ENCODE results near the gene TTC39C.
A peak's percentile ranks its signal among the peaks of the same experiment; 100 is the strongest.

The TTC39C gene

GRCh38 chr18:24003903-24004640, 10.5 kb upstream of the TTC39C start:
- peaks cover 74% of the 10 kb centered on the region for H3K4me1 Mint-ChIP-seq
- H3K4me3 Mint-ChIP-seq: no peak overlapping the region
- no peak overlapping the region for H3K27ac Mint-ChIP-seq
- no peaks in the 10 kb centered on the region for H3K27me3 Mint-ChIP-seq
- H3K36me3 Mint-ChIP-seq: no peaks in the 10 kb centered on the region
- no peaks in the 10 kb centered on the region for H3K9me3 Mint-ChIP-seq

- Mint-ChIP-seq H3K9me3 (no peaks in the 10 kb centered on the region), H3K4me1 (peaks cover 84% of the 10 kb centered on the region), H3K27ac (no peak overlapping the region), H3K27me3 (no peaks in the 10 kb centered on the region), H3K4me3 (no peak overlapping the region), H3K36me3 (no peaks in the 10 kb centered on the region)
Observed at GRCh38 chr18:24006712-24007313, 7.7 kb upstream of the TTC39C start.

GRCh38 chr18:24009246-24009645, 5.3 kb upstream of the TTC39C start:
- Mint-ChIP-seq H3K9me3 (no peaks in the 10 kb centered on the region), H3K4me3 (peak overlapping the region; percentile 26), H3K27ac (peak overlapping the region; percentile 1), H3K27me3 (no peaks in the 10 kb centered on the region), H3K36me3 (no peaks in the 10 kb centered on the region), H3K4me1 (peaks cover 73% of the 10 kb centered on the region)

- Mint-ChIP-seq H3K4me1 (peaks cover 68% of the 10 kb centered on the region), H3K4me3 (peak overlapping the region; percentile 26), H3K9me3 (no peaks in the 10 kb centered on the region), H3K27me3 (no peaks in the 10 kb centered on the region), H3K27ac (no peak overlapping the region), H3K36me3 (no peaks in the 10 kb centered on the region)
Observed at GRCh38 chr18:24009651-24010333, 4.8 kb upstream of the TTC39C start.

GRCh38 chr18:24010673-24011072, 3.9 kb upstream of the TTC39C start:
- H3K27me3 Mint-ChIP-seq: no peaks in the 10 kb centered on the region
- H3K9me3 Mint-ChIP-seq: no peaks in the 10 kb centered on the region
- peak overlapping the region; percentile 82 for H3K27ac Mint-ChIP-seq
- H3K4me3 Mint-ChIP-seq: no peak overlapping the region
- peaks cover 69% of the 10 kb centered on the region for H3K4me1 Mint-ChIP-seq
- H3K36me3 Mint-ChIP-seq: no peaks in the 10 kb centered on the region

GRCh38 chr18:24011123-24011917, 3.2 kb upstream of the TTC39C start:
- peaks cover 72% of the 10 kb centered on the region for H3K4me1 Mint-ChIP-seq
- peak overlapping the region; percentile 82 for H3K27ac Mint-ChIP-seq
- H3K9me3 Mint-ChIP-seq: no peaks in the 10 kb centered on the region
- no peaks in the 10 kb centered on the region for H3K36me3 Mint-ChIP-seq
- peak overlapping the region; percentile 69 for H3K4me3 Mint-ChIP-seq
- H3K27me3 Mint-ChIP-seq: no peaks in the 10 kb centered on the region

- no peaks in the 10 kb centered on the region for H3K9me3 Mint-ChIP-seq
- no peak overlapping the region for H3K27ac Mint-ChIP-seq
- H3K4me1 Mint-ChIP-seq: peaks cover 78% of the 10 kb centered on the region
- no peaks in the 10 kb centered on the region for H3K27me3 Mint-ChIP-seq
- peak overlapping the region; percentile 69 for H3K4me3 Mint-ChIP-seq
- no peaks in the 10 kb centered on the region for H3K36me3 Mint-ChIP-seq
Observed at GRCh38 chr18:24013051-24013450, 1.5 kb upstream of the TTC39C start.

- Mint-ChIP-seq H3K27ac (peak overlapping the region; percentile 96), H3K9me3 (no peaks in the 10 kb centered on the region), H3K27me3 (no peaks in the 10 kb centered on the region)
Observed at GRCh38 chr18:24014986-24015638, 558 bp downstream of the TTC39C start.

GRCh38 chr18:24015639-24016631, 1.4 kb downstream of the TTC39C start:
- no peaks in the 10 kb centered on the region for H3K9me3 Mint-ChIP-seq
- H3K4me1 Mint-ChIP-seq: peaks cover 78% of the 10 kb centered on the region
- peak overlapping the region; percentile 96 for H3K27ac Mint-ChIP-seq
- no peaks in the 10 kb centered on the region for H3K27me3 Mint-ChIP-seq
- peaks cover 4% of the 10 kb centered on the region for H3K36me3 Mint-ChIP-seq
- H3K4me3 Mint-ChIP-seq: peak overlapping the region; percentile 99

More at GRCh38 chr18:24014986-24015638, 558 bp downstream of the TTC39C start:
- H3K4me1 Mint-ChIP-seq: peaks cover 78% of the 10 kb centered on the region
- H3K36me3 Mint-ChIP-seq: peaks cover 4% of the 10 kb centered on the region
- H3K4me3 Mint-ChIP-seq: peak overlapping the region; percentile 99

- Mint-ChIP-seq H3K27ac (peak overlapping the region; percentile 96), H3K27me3 (no peaks in the 10 kb centered on the region), H3K4me1 (peaks cover 78% of the 10 kb centered on the region), H3K4me3 (peak overlapping the region; percentile 99), H3K36me3 (peaks cover 4% of the 10 kb centered on the region), H3K9me3 (no peaks in the 10 kb centered on the region)
Observed at GRCh38 chr18:24016643-24017042, 2.1 kb downstream of the TTC39C start.

GRCh38 chr18:24018299-24018886, 3.8 kb downstream of the TTC39C start:
- H3K27ac Mint-ChIP-seq: peak overlapping the region; percentile 89
- peaks cover 4% of the 10 kb centered on the region for H3K36me3 Mint-ChIP-seq
- peak overlapping the region; percentile 69 for H3K4me3 Mint-ChIP-seq
- peaks cover 80% of the 10 kb centered on the region for H3K4me1 Mint-ChIP-seq
- no peaks in the 10 kb centered on the region for H3K9me3 Mint-ChIP-seq
- no peaks in the 10 kb centered on the region for H3K27me3 Mint-ChIP-seq

GRCh38 chr18:24019641-24020331, 5.2 kb downstream of the TTC39C start:
- Mint-ChIP-seq H3K4me1 (peaks cover 92% of the 10 kb centered on the region), H3K27me3 (no peaks in the 10 kb centered on the region), H3K9me3 (no peaks in the 10 kb centered on the region), H3K27ac (peak overlapping the region; percentile 97), H3K4me3 (peak overlapping the region; percentile 84), H3K36me3 (peaks cover 4% of the 10 kb centered on the region)

GRCh38 chr18:24021505-24021904, 7.0 kb downstream of the TTC39C start:
- peak overlapping the region; percentile 47 for H3K4me3 Mint-ChIP-seq
- H3K36me3 Mint-ChIP-seq: peaks cover 6% of the 10 kb centered on the region
- H3K4me1 Mint-ChIP-seq: peaks cover 97% of the 10 kb centered on the region

More at GRCh38 chr18:24021505-24021904, 7.0 kb downstream of the TTC39C start:
- peak overlapping the region; percentile 85 for H3K27ac Mint-ChIP-seq
- H3K27me3 Mint-ChIP-seq: no peaks in the 10 kb centered on the region
- H3K9me3 Mint-ChIP-seq: no peaks in the 10 kb centered on the region

Data from activated naive CD4-positive, alpha-beta T cell treated with anti-CD3 and anti-CD28 coated beads, Interleukin-2, amount 50 U/mL, for 24 hours (primary cell).